ENCODE data around the gene FANCL.
"Not testable (repeated sequence)": the region's sequence is repeated elsewhere in the genome, so short reads cannot be mapped to it uniquely, and the experiment has no call there.

Gene FANCL

GRCh38 chr2:58138396-58139030 is 102.6 kb downstream of the FANCL start:
- DNase-seq, result no peak

DNA sequence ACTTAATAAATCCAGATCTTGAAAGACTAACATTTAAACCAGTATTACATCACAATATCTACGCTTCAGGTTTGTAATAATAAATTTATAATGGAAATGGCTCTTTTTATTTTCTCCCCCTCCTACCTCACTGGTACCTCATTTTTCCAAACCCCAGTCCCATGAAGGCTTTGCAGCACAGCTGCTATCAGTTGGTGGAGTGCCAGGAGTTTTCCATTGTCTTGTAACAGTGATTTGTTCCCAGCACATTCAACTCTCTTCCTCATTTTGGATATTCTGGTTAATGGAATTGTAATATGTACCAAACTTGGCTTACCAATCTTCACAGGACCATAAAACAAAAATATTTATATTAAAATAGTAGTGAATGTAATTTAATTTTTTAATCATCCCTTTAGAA is 103.3 kb downstream of the FANCL start:
- no peak for DNase-seq

DNA sequence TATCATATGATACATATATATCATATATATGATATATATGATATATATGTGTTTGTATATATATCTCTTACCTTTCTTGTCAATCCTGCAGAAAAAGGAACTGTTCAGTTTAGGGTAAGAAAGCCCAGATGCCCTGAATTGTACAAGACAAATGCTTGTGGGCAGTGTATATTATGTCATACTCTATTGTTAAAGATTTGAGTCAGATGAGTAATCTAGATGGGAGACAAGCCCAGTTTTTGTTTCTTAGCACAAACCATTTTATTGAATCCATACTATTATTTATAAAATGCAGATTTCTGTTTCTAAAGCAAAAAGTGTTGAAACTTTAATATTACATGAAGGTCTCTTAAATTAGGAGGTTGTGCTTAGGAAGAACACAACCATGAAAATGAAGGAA is 103.9 kb downstream of the FANCL start:
- DNase-seq, result no peak

DNA sequence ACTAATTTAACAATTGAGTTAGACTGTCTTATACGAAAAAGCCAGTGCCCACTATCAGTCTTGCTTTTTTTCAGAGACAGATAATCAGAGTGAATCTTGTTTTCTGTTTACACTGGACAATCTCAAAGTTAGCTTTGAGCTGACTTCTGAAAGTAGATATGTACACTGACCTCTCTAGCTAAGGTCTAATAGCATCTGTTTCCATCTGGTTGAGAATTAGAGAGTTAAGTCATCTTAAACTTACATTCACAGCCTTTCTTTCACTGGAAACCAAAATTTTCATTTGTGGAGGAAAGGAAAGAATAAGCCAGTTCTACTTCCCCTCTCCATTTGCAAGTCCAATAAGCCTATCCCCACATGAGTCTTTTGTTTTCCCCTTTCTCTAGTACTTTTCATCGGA is 105.3 kb downstream of the FANCL start:
- DNase-seq, result no peak

- DNase-seq, result no peak
Observed at GRCh38 chr2:58133395-58133794, 107.7 kb downstream of the FANCL start.

DNA sequence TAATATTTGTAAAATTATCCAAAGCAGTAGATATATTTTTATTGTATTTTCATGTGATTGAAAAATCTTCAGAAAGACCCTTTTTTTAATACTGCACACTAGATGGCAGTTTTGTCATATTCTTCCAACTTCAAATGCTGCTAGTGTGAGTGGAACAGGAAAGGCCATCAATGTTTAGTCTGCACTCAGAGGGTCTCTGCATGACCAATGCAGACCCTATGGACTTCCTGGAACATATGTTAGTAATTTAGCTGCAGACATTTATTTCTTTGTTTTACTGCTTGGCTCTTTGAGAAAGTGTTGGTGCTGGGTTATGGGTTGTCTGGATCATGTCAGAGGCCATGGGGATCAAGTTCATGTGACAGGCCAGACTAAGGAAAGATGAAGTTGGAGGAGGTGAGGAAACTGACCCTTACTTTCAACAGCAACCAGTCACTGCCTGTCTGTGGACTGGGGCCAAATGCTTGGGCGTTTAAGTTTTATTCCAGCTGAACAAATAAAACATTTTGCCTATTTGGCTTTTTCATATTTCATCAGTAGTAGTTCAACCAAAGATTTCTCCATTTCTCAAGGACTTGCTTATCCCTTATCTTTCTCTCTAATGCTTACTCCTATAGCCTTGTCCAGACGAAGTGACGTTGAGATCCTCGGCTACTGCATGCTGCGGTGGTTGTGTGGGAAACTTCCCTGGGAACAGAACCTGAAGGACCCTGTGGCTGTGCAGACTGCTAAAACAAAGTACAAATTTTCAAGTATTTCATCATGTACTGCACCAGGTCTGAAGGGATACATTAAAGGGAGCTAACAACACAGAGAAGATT is 109.7 kb downstream of the FANCL start:
- DNase-seq, result peak; percentile 9

- no peak for DNase-seq
Observed at GRCh38 chr2:58130238-58130637, 110.9 kb downstream of the FANCL start.

DNA sequence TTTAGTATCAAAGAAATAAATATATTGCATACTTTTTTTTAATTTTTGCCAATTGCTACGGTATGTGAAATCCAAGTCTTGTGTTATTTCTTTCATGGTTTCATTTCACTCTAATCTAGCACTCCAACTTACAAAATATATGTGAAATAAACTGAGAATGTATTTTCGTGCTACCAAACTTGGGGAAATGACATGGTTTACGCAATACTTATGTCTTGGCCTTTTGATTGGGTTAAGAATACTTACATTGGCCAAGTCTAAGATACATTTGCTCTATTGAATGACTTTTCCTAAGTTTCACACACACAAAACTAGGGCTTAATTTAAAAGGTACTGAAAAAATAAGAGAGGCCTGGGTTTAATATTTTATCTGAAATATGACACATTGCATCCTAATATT is 114.0 kb downstream of the FANCL start:
- DNase-seq, result no peak

DNA sequence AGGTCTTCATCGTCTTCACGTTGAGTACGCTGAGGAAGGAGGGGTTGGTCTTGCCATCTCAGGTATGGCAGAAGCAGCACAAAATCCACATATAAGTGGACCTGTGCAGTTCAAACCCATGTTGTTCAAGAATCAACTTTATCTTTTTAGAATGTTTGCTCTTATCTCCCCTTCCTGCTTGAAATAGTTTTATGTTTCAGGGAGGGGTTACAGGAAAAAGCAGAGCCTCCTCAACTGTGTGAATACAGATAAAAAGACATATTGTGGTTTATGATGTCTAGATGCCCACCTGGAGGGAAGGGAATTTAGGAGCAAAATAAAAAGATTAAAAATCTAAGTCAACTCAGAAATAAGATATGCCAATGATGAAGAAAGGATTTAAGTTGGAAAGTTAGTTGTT is 118.6 kb downstream of the FANCL start:
- no peak for DNase-seq

- no peak for DNase-seq
Observed at GRCh38 chr2:58122040-58122439, 119.1 kb downstream of the FANCL start.

DNA sequence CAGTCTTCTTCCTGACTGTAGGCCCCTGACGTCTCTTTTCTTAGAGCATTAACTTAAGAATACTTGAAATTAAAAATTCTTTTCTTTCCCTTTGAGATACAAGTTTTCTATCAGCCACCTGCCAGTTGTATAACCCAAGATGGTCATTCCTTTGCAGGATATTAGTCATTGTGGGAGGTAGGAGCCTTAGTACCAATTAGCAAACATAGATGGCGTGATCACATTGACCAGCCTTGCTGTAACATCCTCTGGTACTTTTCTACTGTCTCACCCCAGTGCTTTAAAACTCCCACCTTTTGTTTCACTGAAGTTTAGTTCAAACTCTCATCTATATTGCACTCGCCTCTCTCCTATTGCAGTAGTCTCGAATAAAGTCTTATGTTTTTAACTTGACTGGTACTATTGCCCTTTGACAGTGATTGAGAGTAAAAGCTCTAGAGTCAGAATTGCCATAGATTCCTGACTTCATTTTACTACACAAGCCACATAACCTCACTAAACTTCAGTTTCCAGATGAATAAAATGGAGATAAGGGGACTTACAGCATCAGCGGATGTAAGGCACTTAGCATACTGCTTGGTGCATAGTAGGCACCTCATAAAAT is 120.4 kb downstream of the FANCL start:
- no peak for DNase-seq

- DNase-seq, result not testable (repeated sequence)
Observed at GRCh38 chr2:58113563-58113962, 127.6 kb downstream of the FANCL start.

- no peak for DNase-seq
Observed at GRCh38 chr2:58110765-58111164, 130.4 kb downstream of the FANCL start.

DNA sequence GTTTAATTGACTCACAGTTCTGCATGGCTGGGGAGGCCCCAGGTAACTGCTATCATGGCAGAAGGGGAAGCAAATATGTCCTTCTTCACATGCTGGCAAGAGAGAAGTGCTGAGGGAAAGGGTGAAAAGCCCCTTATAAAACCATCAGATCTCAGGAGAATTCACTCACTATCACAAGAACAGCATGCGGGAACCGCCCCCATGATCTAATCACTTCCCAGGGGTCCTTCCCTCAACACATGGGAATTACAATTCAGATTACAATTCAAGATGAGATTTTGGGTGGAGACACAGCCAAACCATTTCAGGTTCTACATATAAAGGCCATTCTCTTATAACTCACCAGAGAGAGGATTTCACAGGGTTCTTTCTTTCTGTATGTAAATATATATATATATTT is 131.6 kb downstream of the FANCL start:
- no peak for DNase-seq

Data from NCI-H510A treated with DMSO at 0.1 percent for 48 hours (cell line).